RWPE1 (cell line): ENCODE measurements around the gene SERPING1.

Experiments used
- CTCF ChIA-PET: fragments of 350-600 bp; sonication (Branson Sonifier 250); formaldehyde crosslinking; extraction: SDS; loops from one replicate; lab custom pipeline; 2021; lab: Yijun Ruan, JAX
- POLR2A ChIA-PET: fragments of 400-600 bp; formaldehyde crosslinking; extraction: SDS; loops from one replicate; lab custom pipeline; 2020; ENCODE audit warnings: antibody characterized with exemption; ENCODE audit not compliant: low non-redundant PET; lab: Yijun Ruan, JAX
- DNase-seq: peaks from one replicate; pipeline ENCODE4 v3.0.0; 2012; ENCODE audit warnings: low spot score
- H3K27ac ChIP-seq: fragments of 450-650 bp; 2 replicates; pipeline ENCODE4 v1.5.1; 2017
- CTCF ChIP-seq: fragments of 450-650 bp; conservative IDR thresholded peaks from 2 replicates; pipeline ENCODE4 v1.5.1; 2017; ENCODE audit warnings: low read depth, mild to moderate bottlenecking

SERPING1 gene

GRCh38 chr11:57626895-57627294, 29.4 kb downstream of the SERPING1 start:
- no peak overlapping the region for H3K27ac ChIP-seq
- ChIA-PET POLR2A (no interaction called here), CTCF (interaction anchor here (0.6 to 1.6 kb wide), 2 partner anchors 8 to 17 kb away, joined by 3 to 8 read pairs; no protein-coding TSS in a partner anchor)
- no peak for TF ChIP-seq CTCF
- no peak for DNase-seq

GRCh38 chr11:57630171-57630570, 32.7 kb downstream of the SERPING1 start:
- H3K27ac ChIP-seq, result no peak overlapping the region
- ChIA-PET POLR2A (no interaction called here), CTCF (interaction anchor here (1.0 kb wide), 1 partner anchor 894 kb away, joined by 3 read pairs; no protein-coding TSS in a partner anchor)
- no peak for DNase-seq
- TF ChIP-seq CTCF, result no peak

GRCh38 chr11:57632116-57632515, 34.6 kb downstream of the SERPING1 start:
- ChIA-PET CTCF (interaction anchor here (0.6 kb wide), 2 partner anchors 12 to 23 kb away, joined by 4 to 6 read pairs; no protein-coding TSS in a partner anchor), POLR2A (no interaction called here)
- DNase-seq, result no peak
- no peak for TF ChIP-seq CTCF
- H3K27ac ChIP-seq, result no peak overlapping the region

GRCh38 chr11:57633394-57634070, 36.0 kb downstream of the SERPING1 start:
- no peak for DNase-seq
- no peak for TF ChIP-seq CTCF
- H3K27ac ChIP-seq, result no peak overlapping the region
- POLR2A ChIA-PET, result no interaction called here
- CTCF ChIA-PET, result interaction anchor here (0.8 kb wide), 1 partner anchor 140 kb away, joined by 3 read pairs; no protein-coding TSS in a partner anchor

GRCh38 chr11:57634311-57634710, 36.8 kb downstream of the SERPING1 start:
- DNase-seq, result no peak
- ChIA-PET POLR2A (no interaction called here), CTCF (interaction anchor here (0.8 kb wide), 1 partner anchor 141 kb away, joined by 3 read pairs; no protein-coding TSS in a partner anchor)
- H3K27ac ChIP-seq, result no peak overlapping the region
- no peak for TF ChIP-seq CTCF

GRCh38 chr11:57635246-57635645, 37.8 kb downstream of the SERPING1 start:
- no peak for TF ChIP-seq CTCF
- no peak for DNase-seq
- POLR2A ChIA-PET, result no interaction called here
- H3K27ac ChIP-seq, result no peak overlapping the region
- CTCF ChIA-PET, result interaction anchor here (0.7 kb wide), 1 partner anchor 9 kb away, joined by 3 read pairs; no protein-coding TSS in a partner anchor
